K562 (cell line): Measurements from ENCODE around the gene MYL6B. TPM values are rescaled to one million over a fixed set of nuclear protein-coding genes. Genes with fewer than 3 reads are reported as not detected.

Source experiments
- ERF ChIP-seq: fragments of 450-650 bp; formaldehyde crosslinking; IDR thresholded peaks from 2 replicates; pipeline ENCODE4 v1.4.0; 2020; ENCODE audit warnings: mild to moderate bottlenecking, mixed read lengths
- ETV5 ChIP-seq: sonication (generic); formaldehyde crosslinking; IDR thresholded peaks from 2 replicates; pipeline ENCODE4 v1.4.0; 2020; ENCODE audit warnings: low read depth, mild to moderate bottlenecking, missing genetic modification reagents
- HNRNPK ChIP-seq: fragments of 200-400 bp; formaldehyde crosslinking; IDR thresholded peaks from one replicate; pipeline ENCODE4 v1.6.1; 2018; ENCODE audit warnings: mild to moderate bottlenecking, low read depth, low read length; ENCODE audit not compliant: poor library complexity, severe bottlenecking
- KAT2B ChIP-seq: IDR thresholded peaks from one replicate; pipeline ENCODE4 v1.6.1; 2012; ENCODE audit warnings: low read depth, mild to moderate bottlenecking, control low read depth, inconsistent platforms, low read length, moderate library complexity
- MTA2 ChIP-seq: fragments of 450-650 bp; IDR thresholded peaks from 2 replicates; pipeline ENCODE4 v1.6.1; 2016; ENCODE audit warnings: low read depth
- NR2C2 ChIP-seq, 2 experiments: fragments of 200-800 bp in 1 of 2; sonication (Bioruptor generic) in 1 of 2; sonication (generic) in 1 of 2; formaldehyde crosslinking in 1 of 2; IDR thresholded peaks; 2 replicates each; pipeline versions ENCODE4 v1.6.1 to v1.8.0; 2016 to 2022; ENCODE audit warnings: mild to moderate bottlenecking in 1 of 2, missing compliant biosample characterization in 1 of 2, missing genetic modification characterization in 1 of 2, missing genetic modification reagents in 1 of 2
- PHF8 ChIP-seq: fragments of 200-600 bp; sonication (generic); IDR thresholded peaks from 2 replicates; pipeline ENCODE4 v1.6.1; 2012; ENCODE audit warnings: mixed run types, mild to moderate bottlenecking, inconsistent platforms, low read length, moderate library complexity, borderline replicate concordance
- SMAD1 ChIP-seq: fragments of 150-350 bp; IDR thresholded peaks from 2 replicates; pipeline ENCODE4 v1.6.1; 2014; ENCODE audit warnings: low read length, low read depth; ENCODE audit not compliant: partially characterized antibody
- ZC3H4 ChIP-seq: sonication (generic); formaldehyde crosslinking; IDR thresholded peaks from 2 replicates; pipeline ENCODE4 v1.9.0; 2021; ENCODE audit warnings: missing genetic modification reagents, borderline replicate concordance
- ZKSCAN1 ChIP-seq: fragments of 150-350 bp; IDR thresholded peaks from 2 replicates; pipeline ENCODE4 v1.6.1; 2016; ENCODE audit warnings: low read depth, low read length
- ZNF134 ChIP-seq: fragments of 250-450 bp; sonication (Bioruptor Pico); conservative IDR thresholded peaks from 2 replicates; pipeline ENCODE4 v1.4.0; 2020
- ZNF444 ChIP-seq: fragments of 250-450 bp; sonication (Bioruptor Pico); IDR thresholded peaks from 2 replicates; pipeline ENCODE4 v1.4.0; 2020; ENCODE audit warnings: mild to moderate bottlenecking, moderate library complexity
- ZNF586 ChIP-seq: fragments of 450-650 bp; formaldehyde crosslinking; conservative IDR thresholded peaks from 2 replicates; pipeline ENCODE4 v1.4.0; 2020; ENCODE audit warnings: mild to moderate bottlenecking, moderate library complexity
- ZNF764 ChIP-seq: fragments of 250-450 bp; sonication (Bioruptor Pico); IDR thresholded peaks from 2 replicates; pipeline ENCODE4 v1.4.0; 2020; ENCODE audit warnings: low read depth, mild to moderate bottlenecking, moderate library complexity
- polyA plus RNA-seq, 8 experiments: library from polyadenylated mRNA; depleted of rRNA in 4 of 8; stranded (reverse) in 5 of 8; unstranded in 3 of 8; fragments of >200 nt; fragmentation: Nextera tagmentation in 2 of 8; fragmentation: Illumina TruSeq in 1 of 8; extraction: Ambion mirVana in 2 of 8; extraction: Trizol in 1 of 8; gene quantifications; 2 replicates each; pipeline versions ENCODE4 v1.2.1 to v1.2.3, GENCODE V29; 2011 to 2014; ENCODE audit warnings: inconsistent platforms in 1 of 8, missing spikeins in 1 of 8
- total RNA-seq, 7 experiments: library from RNA; depleted of rRNA in 6 of 7; stranded (reverse); fragments of >200 nt in 6 of 7; fragmentation: Illumina TruSeq in 2 of 7; extraction: Trizol in 2 of 7; gene quantifications; 2 replicates each; pipeline versions ENCODE4 v1.2.1 to v1.2.3, GENCODE V29; 2011 to 2021; ENCODE audit warnings: low replicate concordance in 1 of 7
- TF ChIP-seq, protein P1 (sequence below), 2 experiments: fragments of 450-650 bp; IDR thresholded peaks; 2 replicates each; pipeline ENCODE4 v1.6.1; 2018; ENCODE audit warnings: mild to moderate bottlenecking in 2 of 2, low read depth in 1 of 2; ENCODE audit not compliant: partially characterized antibody in 2 of 2
- TF ChIP-seq, protein P2 (sequence below): sonication (generic); IDR thresholded peaks from 2 replicates; pipeline ENCODE4 v1.6.1; 2016

MYL6B gene
- total and polyA plus RNA-seq, 9 of the 15 experiments (the other 6 are each of a cell fraction or from before 2014, with no cell fraction given), result 42.8 to 77.3 (median 68.6) TPM

DNA sequence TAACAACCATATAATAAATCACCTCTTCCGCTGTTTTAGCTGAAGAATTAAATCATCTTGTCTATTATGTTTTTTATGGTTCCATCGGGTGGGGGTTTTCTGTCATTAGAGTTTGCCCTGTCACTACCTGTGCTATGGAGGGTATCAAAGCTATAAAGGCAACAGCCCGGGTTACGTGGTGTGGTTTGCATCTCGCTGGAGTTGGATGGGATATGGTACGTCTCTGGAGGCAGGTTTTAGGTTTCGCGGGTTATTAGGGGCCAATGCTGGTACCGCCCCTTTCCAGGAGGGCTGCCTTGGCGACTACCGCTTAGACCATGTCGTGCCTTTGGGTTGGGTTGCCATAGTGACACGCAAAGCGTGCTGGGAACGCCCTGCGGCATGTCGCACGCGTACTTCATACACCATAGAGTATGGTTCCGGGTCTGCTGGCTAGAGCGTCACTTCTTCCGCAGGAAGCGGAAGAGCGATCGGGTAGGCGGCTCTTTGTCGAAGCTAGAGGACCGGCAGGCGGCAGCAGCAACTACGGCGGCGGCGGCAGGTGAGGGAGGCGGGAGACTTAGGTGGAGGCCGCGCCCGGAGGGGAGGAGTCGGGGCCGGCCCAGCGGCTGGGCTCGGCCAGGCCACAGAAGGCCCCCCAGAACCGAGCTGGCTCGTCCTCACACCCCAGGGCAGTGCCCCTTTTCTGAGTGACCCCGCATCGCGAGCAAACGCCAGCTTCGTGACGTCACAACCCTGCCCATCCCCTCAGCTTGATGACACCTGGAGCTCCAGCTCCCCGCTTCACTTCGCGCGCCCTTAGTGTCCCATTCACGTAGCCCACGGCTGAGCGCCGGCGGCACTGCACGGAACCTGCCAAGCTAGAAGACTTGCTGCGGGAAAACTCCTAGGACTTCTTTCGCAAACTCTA lies 34.4 kb upstream of the MYL6B start, which contains the start of gene ZC3H10 (continued):
- TF ChIP-seq, protein P1, sequence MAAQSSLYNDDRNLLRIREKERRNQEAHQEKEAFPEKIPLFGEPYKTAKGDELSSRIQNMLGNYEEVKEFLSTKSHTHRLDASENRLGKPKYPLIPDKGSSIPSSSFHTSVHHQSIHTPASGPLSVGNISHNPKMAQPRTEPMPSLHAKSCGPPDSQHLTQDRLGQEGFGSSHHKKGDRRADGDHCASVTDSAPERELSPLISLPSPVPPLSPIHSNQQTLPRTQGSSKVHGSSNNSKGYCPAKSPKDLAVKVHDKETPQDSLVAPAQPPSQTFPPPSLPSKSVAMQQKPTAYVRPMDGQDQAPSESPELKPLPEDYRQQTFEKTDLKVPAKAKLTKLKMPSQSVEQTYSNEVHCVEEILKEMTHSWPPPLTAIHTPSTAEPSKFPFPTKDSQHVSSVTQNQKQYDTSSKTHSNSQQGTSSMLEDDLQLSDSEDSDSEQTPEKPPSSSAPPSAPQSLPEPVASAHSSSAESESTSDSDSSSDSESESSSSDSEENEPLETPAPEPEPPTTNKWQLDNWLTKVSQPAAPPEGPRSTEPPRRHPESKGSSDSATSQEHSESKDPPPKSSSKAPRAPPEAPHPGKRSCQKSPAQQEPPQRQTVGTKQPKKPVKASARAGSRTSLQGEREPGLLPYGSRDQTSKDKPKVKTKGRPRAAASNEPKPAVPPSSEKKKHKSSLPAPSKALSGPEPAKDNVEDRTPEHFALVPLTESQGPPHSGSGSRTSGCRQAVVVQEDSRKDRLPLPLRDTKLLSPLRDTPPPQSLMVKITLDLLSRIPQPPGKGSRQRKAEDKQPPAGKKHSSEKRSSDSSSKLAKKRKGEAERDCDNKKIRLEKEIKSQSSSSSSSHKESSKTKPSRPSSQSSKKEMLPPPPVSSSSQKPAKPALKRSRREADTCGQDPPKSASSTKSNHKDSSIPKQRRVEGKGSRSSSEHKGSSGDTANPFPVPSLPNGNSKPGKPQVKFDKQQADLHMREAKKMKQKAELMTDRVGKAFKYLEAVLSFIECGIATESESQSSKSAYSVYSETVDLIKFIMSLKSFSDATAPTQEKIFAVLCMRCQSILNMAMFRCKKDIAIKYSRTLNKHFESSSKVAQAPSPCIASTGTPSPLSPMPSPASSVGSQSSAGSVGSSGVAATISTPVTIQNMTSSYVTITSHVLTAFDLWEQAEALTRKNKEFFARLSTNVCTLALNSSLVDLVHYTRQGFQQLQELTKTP (IDR thresholded peaks at IDR 0.05; ENCODE audit: low read depth in 1 of 2, partially characterized antibody in 2 of 2), result peak in 1 of 2 experiments; percentile 32
- TF ChIP-seq PHF8, result peak; percentile 80; the same call in 1 of the 2 replicates
- TF ChIP-seq ZC3H4 (CRISPR knock-in tag), result peak; percentile 64; the same call in 1 of the 2 replicates
- TF ChIP-seq, protein P2, sequence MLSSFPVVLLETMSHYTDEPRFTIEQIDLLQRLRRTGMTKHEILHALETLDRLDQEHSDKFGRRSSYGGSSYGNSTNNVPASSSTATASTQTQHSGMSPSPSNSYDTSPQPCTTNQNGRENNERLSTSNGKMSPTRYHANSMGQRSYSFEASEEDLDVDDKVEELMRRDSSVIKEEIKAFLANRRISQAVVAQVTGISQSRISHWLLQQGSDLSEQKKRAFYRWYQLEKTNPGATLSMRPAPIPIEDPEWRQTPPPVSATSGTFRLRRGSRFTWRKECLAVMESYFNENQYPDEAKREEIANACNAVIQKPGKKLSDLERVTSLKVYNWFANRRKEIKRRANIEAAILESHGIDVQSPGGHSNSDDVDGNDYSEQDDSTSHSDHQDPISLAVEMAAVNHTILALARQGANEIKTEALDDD, result 0 out of 2 replicates have a peak, but pooled peaks have one; percentile 6
- no peak for TF ChIP-seq KAT2B
- peak; percentile 99 for TF ChIP-seq ERF (CRISPR knock-in tag)
- no peak; the same call in 1 of the 2 replicates for TF ChIP-seq ZKSCAN1
- peak; percentile 96 for TF ChIP-seq ETV5 (CRISPR knock-in tag)
- TF ChIP-seq HNRNPK, result no peak
- 0 out of 2 replicates have a peak, but pooled peaks have one; percentile 49 for TF ChIP-seq ZNF444
- TF ChIP-seq ZNF586 (CRISPR knock-in tag), result 0 out of 2 replicates have a peak, but pooled peaks have one; percentile 13
- TF ChIP-seq NR2C2 (CRISPR knock-in tag; IDR thresholded peaks at IDR 0.05), result peak; percentile 96
- peak; percentile 99 for TF ChIP-seq NR2C2 (tag; IDR thresholded peaks at IDR 0.05)
- TF ChIP-seq ZNF764 (CRISPR knock-in tag), result peak; percentile 90; the same call in 1 of the 2 replicates
- TF ChIP-seq ZNF134, result no peak
- peak; percentile 64 for TF ChIP-seq SMAD1
- TF ChIP-seq MTA2, result no peak
